Measurements from ENCODE around the gene AHDC1. TPM values are rescaled to one million over a fixed set of nuclear protein-coding genes. Genes with fewer than 3 reads are reported as not detected.

The AHDC1 gene
- total and polyA plus RNA-seq, 2 donors (not counting 1 experiment from before 2014, with no cell fraction given) = 4.2 to 6.9 TPM

- Histone ChIP-seq H3K4me2 (ENCODE audit: extremely low read depth, insufficient read depth, low read length) (no peak overlapping the region), H3K9me3 (ENCODE audit: control insufficient read depth, insufficient read depth, low read depth, low read length) (no peaks in the 10 kb centered on the region), H3K27me3 (ENCODE audit: control insufficient read depth, insufficient read depth, low read length) (no peaks in the 10 kb centered on the region), H3K79me2 (ENCODE audit: control insufficient read depth, insufficient read depth, low read length) (peaks cover 2% of the 10 kb centered on the region), H4K20me1 (ENCODE audit: control insufficient read depth, extremely low read depth, insufficient read depth, low read length) (no peaks in the 10 kb centered on the region), H3K9ac (ENCODE audit: insufficient read depth, low read length) (no peak overlapping the region), H3K27ac (ENCODE audit: insufficient read depth, low read length) (no peak overlapping the region), H2AFZ (ENCODE audit: low read length) (no peak overlapping the region), H3K4me3 (replicated peaks in 1 of 4; ENCODE audit: control extremely low read depth in 1 of 4, insufficient read depth in 1 of 4, low read depth in 3 of 4, low read length in 4 of 4) (no peak overlapping the region), H3K4me1 (ENCODE audit: control insufficient read depth, extremely low read depth, insufficient read depth, low read length) (peaks cover 20% of the 10 kb centered on the region), H3K36me3 (ENCODE audit: control insufficient read depth, insufficient read depth, low read length) (peaks cover 38% of the 10 kb centered on the region)
- TF ChIP-seq EZH2 (IDR thresholded peaks at IDR 0.05; ENCODE audit: low read length, missing control alignments) (no peak), CTCF (conservative IDR thresholded peaks at IDR 0.05 in 1 of 2, IDR thresholded peaks at IDR 0.05 in 1 of 2; ENCODE audit: low read depth in 1 of 2, low read length in 2 of 2) (no peak)
- no peak for DNase-seq (ENCODE audit: low read depth in 2 of 2)
Measured at GRCh38 chr1:27551953-27552312, 52.0 kb downstream of the AHDC1 start.

DNA sequence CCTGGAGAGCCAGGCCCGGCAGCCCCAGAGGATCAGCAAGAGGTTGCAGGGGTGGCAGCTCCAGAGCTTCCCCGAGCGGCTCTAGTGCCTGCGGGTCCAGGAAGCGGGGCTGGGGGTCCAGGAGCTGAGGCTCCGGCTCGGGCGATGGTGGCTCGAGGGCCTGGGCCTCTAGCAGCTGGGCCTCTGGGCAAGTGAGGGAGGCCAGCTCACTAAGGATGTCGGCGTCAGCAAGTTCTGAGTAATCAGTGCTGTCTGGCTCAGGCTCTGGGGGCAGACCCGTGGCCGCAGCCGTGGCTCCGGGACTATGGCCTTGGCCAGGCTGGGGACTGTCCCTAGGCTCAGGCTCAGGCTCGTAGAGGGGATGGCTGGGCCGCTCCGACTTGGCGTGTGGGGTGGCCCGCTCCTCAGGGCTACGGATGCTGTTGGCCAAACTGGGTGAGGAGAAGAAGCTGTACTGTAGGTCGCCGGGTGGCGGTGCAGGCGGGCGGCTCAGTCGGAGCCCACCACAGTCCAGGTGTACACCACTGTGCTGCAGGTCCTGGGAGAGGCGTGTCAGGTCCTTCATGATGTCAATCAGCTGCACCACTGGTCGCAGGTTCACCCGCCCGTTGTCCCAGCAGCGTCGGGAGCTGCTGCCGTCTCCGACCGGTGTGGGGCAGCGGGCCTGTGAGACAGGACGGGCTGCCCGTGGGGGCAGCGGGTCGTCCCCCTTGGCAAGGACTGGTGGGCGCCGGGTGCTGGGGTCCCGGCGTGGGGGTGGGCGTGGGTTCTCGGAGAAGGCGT, 52.6 kb downstream of the AHDC1 start:
- Histone ChIP-seq H3K9ac (ENCODE audit: insufficient read depth, low read length) (no peak overlapping the region), H3K27me3 (ENCODE audit: control insufficient read depth, insufficient read depth, low read length) (no peaks in the 10 kb centered on the region), H3K27ac (ENCODE audit: insufficient read depth, low read length) (no peak overlapping the region), H3K79me2 (ENCODE audit: control insufficient read depth, insufficient read depth, low read length) (peaks cover 2% of the 10 kb centered on the region), H3K9me3 (ENCODE audit: control insufficient read depth, insufficient read depth, low read depth, low read length) (no peaks in the 10 kb centered on the region), H3K4me2 (ENCODE audit: extremely low read depth, insufficient read depth, low read length) (no peak overlapping the region), H3K36me3 (ENCODE audit: control insufficient read depth, insufficient read depth, low read length) (peaks cover 41% of the 10 kb centered on the region), H2AFZ (ENCODE audit: low read length) (no peak overlapping the region), H3K4me3 (replicated peaks in 1 of 4; ENCODE audit: control extremely low read depth in 1 of 4, insufficient read depth in 1 of 4, low read depth in 3 of 4, low read length in 4 of 4) (no peak overlapping the region), H4K20me1 (ENCODE audit: control insufficient read depth, extremely low read depth, insufficient read depth, low read length) (no peaks in the 10 kb centered on the region), H3K4me1 (ENCODE audit: control insufficient read depth, extremely low read depth, insufficient read depth, low read length) (peaks cover 14% of the 10 kb centered on the region)
- no peak for DNase-seq (ENCODE audit: low read depth in 2 of 2)
- no peak for TF ChIP-seq EZH2 (IDR thresholded peaks at IDR 0.05; ENCODE audit: low read length, missing control alignments)
- TF ChIP-seq CTCF (conservative IDR thresholded peaks at IDR 0.05 in 1 of 2, IDR thresholded peaks at IDR 0.05 in 1 of 2; ENCODE audit: low read depth in 1 of 2, low read length in 2 of 2) = no peak

DNA sequence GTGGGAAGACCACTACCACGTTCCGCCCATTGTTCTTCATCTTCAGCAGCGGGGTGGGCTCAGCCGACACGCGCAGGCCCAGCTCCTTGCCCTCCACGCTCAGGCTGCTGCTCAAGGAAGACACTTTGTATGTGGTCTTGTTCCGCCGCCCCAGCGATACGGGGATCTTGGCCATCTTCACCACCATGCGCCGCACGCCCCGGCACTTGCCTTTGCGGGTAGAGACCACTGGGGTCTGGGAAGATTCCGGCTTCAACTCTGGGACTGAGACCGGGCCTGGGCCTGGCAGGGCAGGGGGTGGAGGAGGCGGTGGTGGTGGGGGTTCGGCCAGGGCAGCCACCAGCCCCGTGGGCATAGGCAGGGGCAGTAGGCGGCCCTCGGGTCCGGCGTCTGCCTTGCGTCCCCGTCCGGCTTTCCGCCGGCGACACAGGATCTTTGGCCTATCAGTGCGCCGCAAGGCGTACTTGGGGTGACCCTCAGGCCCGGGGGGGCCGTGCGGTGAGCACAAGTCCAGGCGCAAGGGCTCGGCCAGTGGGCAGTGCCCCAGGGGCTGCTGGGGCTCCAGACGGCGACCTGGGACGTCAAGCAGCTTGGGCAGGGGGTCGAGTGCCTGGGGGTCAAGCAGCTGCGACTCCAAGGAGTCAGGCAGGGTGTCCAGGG, 53.3 kb downstream of the AHDC1 start:
- peaks cover 13% of the 10 kb centered on the region for H3K4me1 ChIP-seq (ENCODE audit: control insufficient read depth, extremely low read depth, insufficient read depth, low read length)
- no peak overlapping the region for H3K4me2 ChIP-seq (ENCODE audit: extremely low read depth, insufficient read depth, low read length)
- H3K9me3 ChIP-seq (ENCODE audit: control insufficient read depth, insufficient read depth, low read depth, low read length) = no peaks in the 10 kb centered on the region
- H3K36me3 ChIP-seq (ENCODE audit: control insufficient read depth, insufficient read depth, low read length) = peaks cover 41% of the 10 kb centered on the region
- H3K9ac ChIP-seq (ENCODE audit: insufficient read depth, low read length) = no peak overlapping the region
- TF ChIP-seq EZH2 (IDR thresholded peaks at IDR 0.05; ENCODE audit: low read length, missing control alignments) (no peak), CTCF (conservative IDR thresholded peaks at IDR 0.05 in 1 of 2, IDR thresholded peaks at IDR 0.05 in 1 of 2; ENCODE audit: low read depth in 1 of 2, low read length in 2 of 2) (no peak)
- no peak overlapping the region for H3K27ac ChIP-seq (ENCODE audit: insufficient read depth, low read length)
- no peak for DNase-seq (ENCODE audit: low read depth in 2 of 2)
- H2AFZ ChIP-seq (ENCODE audit: low read length) = no peak overlapping the region
- H3K79me2 ChIP-seq (ENCODE audit: control insufficient read depth, insufficient read depth, low read length) = peaks cover 2% of the 10 kb centered on the region
- H3K27me3 ChIP-seq (ENCODE audit: control insufficient read depth, insufficient read depth, low read length) = no peaks in the 10 kb centered on the region
- H3K4me3 ChIP-seq (replicated peaks in 1 of 4; ENCODE audit: control extremely low read depth in 1 of 4, insufficient read depth in 1 of 4, low read depth in 3 of 4, low read length in 4 of 4) = no peak overlapping the region
- H4K20me1 ChIP-seq (ENCODE audit: control insufficient read depth, extremely low read depth, insufficient read depth, low read length) = no peaks in the 10 kb centered on the region

All from fibroblast of lung (primary cell).